ENCODE data around the gene ATP5MC2. TPM values are rescaled to one million over a fixed set of nuclear protein-coding genes. Genes with fewer than 3 reads are reported as not detected.

The ATP5MC2 gene
- total and polyA plus RNA-seq, 10 of the 15 experiments (the other 5 are each of a cell fraction or from before 2014, with no cell fraction given): 379 to 1,090 (median 525) TPM

GRCh38 chr12:53644133-53644532 lies 31.8 kb downstream of the ATP5MC2 start (continued):
- TF ChIP-seq RFX5 (IDR thresholded peaks at IDR 0.05; ENCODE audit: low read depth, low read length): no peak
- no peak for TF ChIP-seq SP1 (IDR thresholded peaks at IDR 0.05; ENCODE audit: low read depth, low read length)
- TF ChIP-seq DPF2 (IDR thresholded peaks at IDR 0.05): no peak
- no peak for TF ChIP-seq NFYA (IDR thresholded peaks at IDR 0.05; ENCODE audit: borderline replicate concordance, low read depth, low read length)
- TF ChIP-seq STAT3 (IDR thresholded peaks at IDR 0.05; ENCODE audit: low read depth, low read length): no peak

- no peak overlapping the region for H3K4me3 ChIP-seq
- H2AFZ ChIP-seq (ENCODE audit: control insufficient read depth, low read depth, low read length): no peak overlapping the region
- intact Hi-C loops (cut with micrococcal nuclease; ENCODE audit: unreplicated experiment) (no loop called here), in situ Hi-C loops (cut with MboI) (no loop called here)
- ChIA-PET RAD21 (ENCODE audit: unreplicated experiment) (no interaction called here), CTCF (interaction anchor here (1.6 to 1.9 kb wide), 2 partner anchors 8 to 33 kb away, joined by 3 read pairs; partner anchors contain the start of gene ATP5MC2), POLR2A (interaction anchor here (0.6 kb wide), 1 partner anchor 853 kb away, joined by 7 read pairs; no protein-coding TSS in a partner anchor), SMC1A (ENCODE audit: uncharacterized antibody, unreplicated experiment) (no interaction called here)
- no peak overlapping the region for H3K9ac ChIP-seq (ENCODE audit: control insufficient read depth, insufficient read depth, low read length)
- H4K20me1 ChIP-seq (ENCODE audit: control insufficient read depth, insufficient read depth): no peaks in the 10 kb centered on the region
- H3K79me2 ChIP-seq (ENCODE audit: control insufficient read depth, insufficient read depth, low read length): no peaks in the 10 kb centered on the region
- no TSS peak for BruUV-seq (replicated peaks)
- no peak overlapping the region for H3K4me2 ChIP-seq (ENCODE audit: control insufficient read depth, insufficient read depth)
- no peak overlapping the region for H3K27ac ChIP-seq (ENCODE audit: control insufficient read depth, insufficient read depth)
- WGBS (ENCODE audit: insufficient coverage, insufficient replicate concordance, low lambda C conversion rate, missing lambda C conversion rate): 52% methylated on average over 4 of the region's 5 CpGs
- no peaks in the 10 kb centered on the region for H3K36me3 ChIP-seq (ENCODE audit: control insufficient read depth in 2 of 2, insufficient read depth in 2 of 2, low read length in 1 of 2)
- no peak for ATAC-seq
- H3K4me1 ChIP-seq (ENCODE audit: control insufficient read depth, insufficient read depth, low read length): no peaks in the 10 kb centered on the region
- TF ChIP-seq SREBF1 (IDR thresholded peaks at IDR 0.05; ENCODE audit: low read length) (no peak), TARDBP (IDR thresholded peaks at IDR 0.05; ENCODE audit: borderline replicate concordance) (no peak), RUNX3 (IDR thresholded peaks at IDR 0.05; ENCODE audit: low read length) (no peak), BCL3 (IDR thresholded peaks at IDR 0.05; ENCODE audit: borderline replicate concordance, insufficient read depth, low read depth, low read length, poor library complexity, severe bottlenecking) (no peak), NRF1 (conservative IDR thresholded peaks at IDR 0.05; ENCODE audit: low read depth, low read length) (no peak), CHD2 (IDR thresholded peaks at IDR 0.05; ENCODE audit: borderline replicate concordance, low read depth, low read length) (no peak), SUPT20H (IDR thresholded peaks at IDR 0.05; ENCODE audit: borderline replicate concordance, control insufficient read depth, low read depth, low read length) (no peak)
- TF ChIP-seq, protein P1, sequence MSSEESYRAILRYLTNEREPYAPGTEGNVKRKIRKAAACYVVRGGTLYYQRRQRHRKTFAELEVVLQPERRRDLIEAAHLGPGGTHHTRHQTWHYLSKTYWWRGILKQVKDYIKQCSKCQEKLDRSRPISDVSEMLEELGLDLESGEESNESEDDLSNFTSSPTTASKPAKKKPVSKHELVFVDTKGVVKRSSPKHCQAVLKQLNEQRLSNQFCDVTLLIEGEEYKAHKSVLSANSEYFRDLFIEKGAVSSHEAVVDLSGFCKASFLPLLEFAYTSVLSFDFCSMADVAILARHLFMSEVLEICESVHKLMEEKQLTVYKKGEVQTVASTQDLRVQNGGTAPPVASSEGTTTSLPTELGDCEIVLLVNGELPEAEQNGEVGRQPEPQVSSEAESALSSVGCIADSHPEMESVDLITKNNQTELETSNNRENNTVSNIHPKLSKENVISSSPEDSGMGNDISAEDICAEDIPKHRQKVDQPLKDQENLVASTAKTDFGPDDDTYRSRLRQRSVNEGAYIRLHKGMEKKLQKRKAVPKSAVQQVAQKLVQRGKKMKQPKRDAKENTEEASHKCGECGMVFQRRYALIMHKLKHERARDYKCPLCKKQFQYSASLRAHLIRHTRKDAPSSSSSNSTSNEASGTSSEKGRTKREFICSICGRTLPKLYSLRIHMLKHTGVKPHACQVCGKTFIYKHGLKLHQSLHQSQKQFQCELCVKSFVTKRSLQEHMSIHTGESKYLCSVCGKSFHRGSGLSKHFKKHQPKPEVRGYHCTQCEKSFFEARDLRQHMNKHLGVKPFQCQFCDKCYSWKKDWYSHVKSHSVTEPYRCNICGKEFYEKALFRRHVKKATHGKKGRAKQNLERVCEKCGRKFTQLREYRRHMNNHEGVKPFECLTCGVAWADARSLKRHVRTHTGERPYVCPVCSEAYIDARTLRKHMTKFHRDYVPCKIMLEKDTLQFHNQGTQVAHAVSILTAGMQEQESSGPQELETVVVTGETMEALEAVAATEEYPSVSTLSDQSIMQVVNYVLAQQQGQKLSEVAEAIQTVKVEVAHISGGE (CRISPR knock-in tag; IDR thresholded peaks at IDR 0.05): no peak
- H3K9me3 ChIP-seq (replicated peaks; ENCODE audit: control insufficient read depth, insufficient read depth, low read length): no peaks in the 10 kb centered on the region
- no peak for FAIRE-seq
- H3K27me3 ChIP-seq (replicated peaks in 1 of 2; ENCODE audit: control insufficient read depth in 2 of 2, insufficient read depth in 2 of 2, low read length in 1 of 2): no peaks in the 10 kb centered on the region
- no peak for DNase-seq (ENCODE audit: low read depth, low spot score)
These were observed 32.5 kb downstream of the ATP5MC2 start for GRCh38 chr12:53643232-53643979.
